ENCODE results near the gene PPP1R14D. TPM values are rescaled to one million over a fixed set of nuclear protein-coding genes. Genes with fewer than 3 reads are reported as not detected.
A peak's percentile ranks its signal among the peaks of the same experiment; 100 is the strongest.

The PPP1R14D gene
- total and polyA plus RNA-seq, 2 experiments from 2014 or later = not detected

GRCh38 chr15:40785164-40785563 lies 43.3 kb downstream of the PPP1R14D start:
- Histone ChIP-seq H3K36me3 (ENCODE audit: low read depth) (no peaks in the 10 kb centered on the region), H3K27me3 (replicated peaks; ENCODE audit: insufficient read depth) (no peaks in the 10 kb centered on the region), H3K9me3 (ENCODE audit: low read depth) (no peaks in the 10 kb centered on the region), H3F3A (ENCODE audit: insufficient read depth) (peaks cover 18% of the 10 kb centered on the region), H3K79me2 (ENCODE audit: insufficient read depth) (peaks cover 52% of the 10 kb centered on the region), H4K20me1 (ENCODE audit: insufficient read depth) (no peaks in the 10 kb centered on the region), H3K4me1 (ENCODE audit: insufficient read depth) (peaks cover 15% of the 10 kb centered on the region), H3K27ac (no peak overlapping the region), H3K4me3 (no peak overlapping the region), H3K9ac (no peak overlapping the region), H2AFZ (no peak overlapping the region), H3K4me2 (ENCODE audit: unreplicated experiment) (no peak overlapping the region), H3K9me2 (ENCODE audit: insufficient read depth) (no peaks in the 10 kb centered on the region)
- TF ChIP-seq EZH2 (IDR thresholded peaks at IDR 0.05; ENCODE audit: insufficient read depth, poor library complexity, severe bottlenecking) (no peak), EZH2phosphoT487 (IDR thresholded peaks at IDR 0.05; ENCODE audit: insufficient read depth, low read depth) (no peak)
- in situ Hi-C loops (cut with MboI) = no loop called here
- WGBS, 2 experiments (ENCODE audit: low coverage in 1 of 2, low lambda C conversion rate in 2 of 2, missing lambda C conversion rate in 2 of 2) = 95 to 96% methylated on average over 3 of the region's 3 CpGs
- DNase-seq = no peak

- Histone ChIP-seq H3K36me3 (ENCODE audit: low read depth) (peaks cover 13% of the 10 kb centered on the region; the same call in 1 of the 2 replicates), H3K4me3 (no peak overlapping the region), H3K27ac (no peak overlapping the region), H3K4me2 (ENCODE audit: unreplicated experiment) (no peak overlapping the region), H3K9ac (no peak overlapping the region), H3K9me3 (ENCODE audit: low read depth) (no peaks in the 10 kb centered on the region), H3K79me2 (ENCODE audit: insufficient read depth) (peaks cover 41% of the 10 kb centered on the region), H3K27me3 (replicated peaks; ENCODE audit: insufficient read depth) (no peaks in the 10 kb centered on the region), H3F3A (ENCODE audit: insufficient read depth) (peaks cover 15% of the 10 kb centered on the region), H3K4me1 (ENCODE audit: insufficient read depth) (peaks cover 12% of the 10 kb centered on the region), H2AFZ (no peak overlapping the region), H4K20me1 (ENCODE audit: insufficient read depth) (no peaks in the 10 kb centered on the region), H3K9me2 (ENCODE audit: insufficient read depth) (no peaks in the 10 kb centered on the region)
- DNase-seq = peak; percentile 28
- in situ Hi-C loops (cut with MboI) = no loop called here
- TF ChIP-seq EZH2phosphoT487 (IDR thresholded peaks at IDR 0.05; ENCODE audit: insufficient read depth, low read depth) (no peak), EZH2 (IDR thresholded peaks at IDR 0.05; ENCODE audit: insufficient read depth, poor library complexity, severe bottlenecking) (no peak)
- 78 to 81% methylated on average over 8 of the region's 8 CpGs for WGBS, 2 experiments (ENCODE audit: low coverage in 1 of 2, low lambda C conversion rate in 2 of 2, missing lambda C conversion rate in 2 of 2)
Observed at GRCh38 chr15:40782609-40783227, 45.8 kb downstream of the PPP1R14D start.

DNA sequence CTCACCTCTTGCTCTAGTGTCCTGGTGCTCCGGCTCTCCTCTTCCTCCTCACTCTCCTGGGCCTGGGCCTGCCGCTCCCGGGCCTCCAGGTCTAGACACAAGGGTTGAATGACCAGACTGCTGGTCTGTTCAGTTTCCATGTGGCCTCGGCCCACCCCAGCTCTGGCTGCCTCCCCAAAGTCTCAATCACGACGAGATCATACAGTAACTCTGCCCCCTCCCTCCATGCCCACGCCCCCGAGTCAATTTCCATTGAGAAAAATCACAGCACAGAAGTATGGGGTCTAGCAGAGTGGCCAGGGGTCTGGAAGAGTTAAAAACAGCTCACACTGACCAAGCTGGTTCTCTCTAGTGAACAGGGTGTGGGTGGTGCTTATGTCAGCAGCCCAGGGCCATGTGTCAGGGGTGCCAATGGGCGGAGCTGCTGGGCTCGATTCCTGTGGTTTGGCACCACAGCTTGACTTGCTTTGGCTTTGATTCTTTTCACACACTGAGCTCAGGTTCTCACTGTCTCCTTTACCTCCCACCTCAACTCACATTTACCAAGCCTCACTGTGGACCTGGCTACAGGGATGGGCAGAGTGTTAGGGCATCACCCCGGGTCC lies 51.9 kb downstream of the PPP1R14D start:
- peak; percentile 96 for DNase-seq
- H4K20me1 ChIP-seq (ENCODE audit: insufficient read depth) = no peaks in the 10 kb centered on the region
- in situ Hi-C loops (cut with MboI) = no loop called here

GRCh38 chr15:40775740-40776536 lies 52.6 kb downstream of the PPP1R14D start:
- peaks cover 21% of the 10 kb centered on the region; the same call in 1 of the 2 replicates for H3K36me3 ChIP-seq (ENCODE audit: low read depth)
- H3K4me3 ChIP-seq = no peak overlapping the region
- 91 to 97% methylated on average over 8 to 14 of the region's 14 CpGs for WGBS, 2 experiments (ENCODE audit: low coverage in 1 of 2, low lambda C conversion rate in 2 of 2, missing lambda C conversion rate in 2 of 2)
- in situ Hi-C loops (cut with MboI) = no loop called here
- H3K9me2 ChIP-seq (ENCODE audit: insufficient read depth) = no peaks in the 10 kb centered on the region
- no peak overlapping the region for H3K4me2 ChIP-seq (ENCODE audit: unreplicated experiment)
- no peak overlapping the region for H2AFZ ChIP-seq
- no peaks in the 10 kb centered on the region for H3F3A ChIP-seq (ENCODE audit: insufficient read depth)
- no peak for DNase-seq
- no peaks in the 10 kb centered on the region for H3K27me3 ChIP-seq (replicated peaks; ENCODE audit: insufficient read depth)
- H4K20me1 ChIP-seq (ENCODE audit: insufficient read depth) = no peaks in the 10 kb centered on the region
- peaks cover 12% of the 10 kb centered on the region for H3K4me1 ChIP-seq (ENCODE audit: insufficient read depth)
- no peak for TF ChIP-seq EZH2phosphoT487 (IDR thresholded peaks at IDR 0.05; ENCODE audit: insufficient read depth, low read depth)
- TF ChIP-seq EZH2 (IDR thresholded peaks at IDR 0.05; ENCODE audit: insufficient read depth, poor library complexity, severe bottlenecking) = no peak
- no peak overlapping the region for H3K27ac ChIP-seq
- no peaks in the 10 kb centered on the region for H3K9me3 ChIP-seq (ENCODE audit: low read depth)
- H3K9ac ChIP-seq = peak overlapping the region; percentile 62; the same call in 1 of the 2 replicates
- H3K79me2 ChIP-seq (ENCODE audit: insufficient read depth) = no peaks in the 10 kb centered on the region

More for the DNA sequence above, 51.9 kb downstream of the PPP1R14D start:
- WGBS, 2 experiments (ENCODE audit: low coverage in 1 of 2, low lambda C conversion rate in 2 of 2, missing lambda C conversion rate in 2 of 2) = 55 to 56% methylated on average over 11 of the region's 11 CpGs
- peak overlapping the region; percentile 62 for H3K4me2 ChIP-seq (ENCODE audit: unreplicated experiment)
- H2AFZ ChIP-seq = no peak overlapping the region
- peaks cover 12% of the 10 kb centered on the region for H3K4me1 ChIP-seq (ENCODE audit: insufficient read depth)
- H3K27me3 ChIP-seq (replicated peaks; ENCODE audit: insufficient read depth) = no peaks in the 10 kb centered on the region
- H3F3A ChIP-seq (ENCODE audit: insufficient read depth) = no peaks in the 10 kb centered on the region
- peak overlapping the region; percentile 37; the same call in 1 of the 2 replicates for H3K27ac ChIP-seq
- no peaks in the 10 kb centered on the region for H3K9me3 ChIP-seq (ENCODE audit: low read depth)
- no peak overlapping the region for H3K4me3 ChIP-seq
- no peaks in the 10 kb centered on the region for H3K9me2 ChIP-seq (ENCODE audit: insufficient read depth)
- peaks cover 21% of the 10 kb centered on the region; the same call in 1 of the 2 replicates for H3K36me3 ChIP-seq (ENCODE audit: low read depth)
- peak overlapping the region; percentile 62; the same call in 1 of the 2 replicates for H3K9ac ChIP-seq
- no peaks in the 10 kb centered on the region for H3K79me2 ChIP-seq (ENCODE audit: insufficient read depth)
- TF ChIP-seq EZH2 (IDR thresholded peaks at IDR 0.05; ENCODE audit: insufficient read depth, poor library complexity, severe bottlenecking) (no peak), EZH2phosphoT487 (IDR thresholded peaks at IDR 0.05; ENCODE audit: insufficient read depth, low read depth) (no peak)

Measured in GM23248 (cell line).